ENCODE data around the gene ATXN7L1.

DNA sequence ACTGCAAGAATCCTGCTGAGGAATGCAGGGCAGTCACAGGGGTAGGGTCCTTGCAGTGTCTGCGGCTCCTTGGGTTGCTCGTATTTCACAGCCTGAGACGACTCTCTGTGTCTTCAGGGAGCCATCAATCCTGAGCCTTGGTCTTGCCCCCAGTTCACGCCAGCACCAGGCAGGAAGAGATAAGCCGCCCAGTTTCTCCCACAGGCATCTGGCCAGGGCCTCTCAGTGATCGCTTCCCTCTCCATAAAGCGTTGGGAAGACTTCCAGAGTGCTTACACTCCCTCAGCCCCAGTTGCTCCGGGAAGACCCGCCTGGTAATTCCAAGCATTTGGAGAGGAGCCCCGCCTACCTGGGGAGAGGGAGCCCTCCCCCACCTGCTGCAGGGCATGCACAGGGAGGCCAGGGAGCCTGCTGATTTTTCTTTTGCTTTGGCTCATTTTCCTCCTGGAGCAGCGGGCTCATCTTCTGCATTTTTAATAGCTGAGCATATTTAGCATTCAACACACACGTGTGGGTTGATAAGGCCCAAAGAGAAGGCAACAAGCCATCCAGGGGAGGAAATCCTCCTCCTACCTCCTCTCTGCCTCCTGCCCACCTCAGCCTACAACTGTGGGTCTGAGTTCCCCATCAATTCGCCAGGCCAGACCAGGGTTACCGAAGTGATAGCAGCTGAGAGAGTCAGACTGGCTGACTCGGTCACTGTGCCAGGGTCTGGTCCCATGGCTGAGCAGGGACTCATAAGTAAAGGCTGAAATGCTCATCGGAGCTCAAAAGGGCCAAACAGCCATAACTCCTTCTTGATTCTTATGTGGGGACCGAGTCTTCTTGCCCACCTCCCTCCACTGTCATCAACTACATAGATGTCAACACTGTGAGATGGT is 220.7 kb downstream of the ATXN7L1 start:
- TF ChIP-seq POLR2A (IDR thresholded peaks at IDR 0.05; ENCODE audit: low read depth, low read length) (no peak), BHLHE40 (IDR thresholded peaks at IDR 0.05; ENCODE audit: low read depth, low read length) (no peak), RAD21 (IDR thresholded peaks at IDR 0.05; ENCODE audit: low read length) (no peak), RCOR1 (IDR thresholded peaks at IDR 0.05; ENCODE audit: insufficient replicate concordance, low read length) (no peak)
- TF ChIP-seq, protein P1, sequence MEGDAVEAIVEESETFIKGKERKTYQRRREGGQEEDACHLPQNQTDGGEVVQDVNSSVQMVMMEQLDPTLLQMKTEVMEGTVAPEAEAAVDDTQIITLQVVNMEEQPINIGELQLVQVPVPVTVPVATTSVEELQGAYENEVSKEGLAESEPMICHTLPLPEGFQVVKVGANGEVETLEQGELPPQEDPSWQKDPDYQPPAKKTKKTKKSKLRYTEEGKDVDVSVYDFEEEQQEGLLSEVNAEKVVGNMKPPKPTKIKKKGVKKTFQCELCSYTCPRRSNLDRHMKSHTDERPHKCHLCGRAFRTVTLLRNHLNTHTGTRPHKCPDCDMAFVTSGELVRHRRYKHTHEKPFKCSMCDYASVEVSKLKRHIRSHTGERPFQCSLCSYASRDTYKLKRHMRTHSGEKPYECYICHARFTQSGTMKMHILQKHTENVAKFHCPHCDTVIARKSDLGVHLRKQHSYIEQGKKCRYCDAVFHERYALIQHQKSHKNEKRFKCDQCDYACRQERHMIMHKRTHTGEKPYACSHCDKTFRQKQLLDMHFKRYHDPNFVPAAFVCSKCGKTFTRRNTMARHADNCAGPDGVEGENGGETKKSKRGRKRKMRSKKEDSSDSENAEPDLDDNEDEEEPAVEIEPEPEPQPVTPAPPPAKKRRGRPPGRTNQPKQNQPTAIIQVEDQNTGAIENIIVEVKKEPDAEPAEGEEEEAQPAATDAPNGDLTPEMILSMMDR (conservative IDR thresholded peaks at IDR 0.05; ENCODE audit: low read depth, low read length) = no peak
- TF ChIP-seq, protein P2, sequence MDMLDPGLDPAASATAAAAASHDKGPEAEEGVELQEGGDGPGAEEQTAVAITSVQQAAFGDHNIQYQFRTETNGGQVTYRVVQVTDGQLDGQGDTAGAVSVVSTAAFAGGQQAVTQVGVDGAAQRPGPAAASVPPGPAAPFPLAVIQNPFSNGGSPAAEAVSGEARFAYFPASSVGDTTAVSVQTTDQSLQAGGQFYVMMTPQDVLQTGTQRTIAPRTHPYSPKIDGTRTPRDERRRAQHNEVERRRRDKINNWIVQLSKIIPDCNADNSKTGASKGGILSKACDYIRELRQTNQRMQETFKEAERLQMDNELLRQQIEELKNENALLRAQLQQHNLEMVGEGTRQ (IDR thresholded peaks at IDR 0.05; ENCODE audit: low read depth, low read length) = no peak

Measured in IMR-90 (cell line).